HTERT RPE-1 (cell line): ENCODE results near the gene RAB5IF.
"Not testable (repeated sequence)": the region's sequence is repeated elsewhere in the genome, so short reads cannot be mapped to it uniquely, and the experiment has no call there.

ENCODE experiments used
- in situ Hi-C: fragments of 300-500 bp; cut with MboI; formaldehyde crosslinking; loops from 4 replicates; pipeline ENCODE4 v1.14.3; 2020; ENCODE audit warnings: low sequenced_read_pairs

The RAB5IF gene

GRCh38 chr20:36605399-36606157, at the start of gene RAB5IF:
TSS of gene RAB5IF (plus strand) at chr20:36605779. CDS start at chr20:36605952, 173 bp downstream.
- in situ Hi-C loops = no loop called here

- in situ Hi-C loops = no loop called here
Measured at GRCh38 chr20:36562724-36563123, 42.9 kb upstream of the RAB5IF start.

- in situ Hi-C loops = no loop called here
Measured at GRCh38 chr20:36563374-36563773, 42.2 kb upstream of the RAB5IF start.

- in situ Hi-C loops = not testable (repeated sequence)
Measured at GRCh38 chr20:36564078-36564725, 41.4 kb upstream of the RAB5IF start.

- in situ Hi-C loops = not testable (repeated sequence)
Measured at GRCh38 chr20:36564726-36565121, 40.9 kb upstream of the RAB5IF start.

- in situ Hi-C loops = no loop called here
Measured at GRCh38 chr20:36565520-36565919, 40.1 kb upstream of the RAB5IF start.

- in situ Hi-C loops = no loop called here
Measured at GRCh38 chr20:36569847-36570429, 35.6 kb upstream of the RAB5IF start.

GRCh38 chr20:36571564-36572504, 33.7 kb upstream of the RAB5IF start:
- in situ Hi-C loops = no loop called here

- in situ Hi-C loops = no loop called here
Measured at GRCh38 chr20:36572701-36573102, 32.9 kb upstream of the RAB5IF start.

GRCh38 chr20:36573103-36573797, 32.3 kb upstream of the RAB5IF start, which contains the start of gene TGIF2:
TSS of gene TGIF2 (plus strand) at chr20:36573597. CDS start at chr20:36578775, 5,178 bp downstream.
- in situ Hi-C loops = no loop called here

GRCh38 chr20:36573798-36574365, 31.7 kb upstream of the RAB5IF start:
- in situ Hi-C loops = no loop called here

GRCh38 chr20:36574366-36575135, 31.0 kb upstream of the RAB5IF start:
- in situ Hi-C loops = no loop called here

GRCh38 chr20:36576081-36576445, 29.5 kb upstream of the RAB5IF start:
- in situ Hi-C loops = no loop called here

GRCh38 chr20:36578356-36579041, 27.1 kb upstream of the RAB5IF start:
- in situ Hi-C loops = no loop called here

- in situ Hi-C loops = no loop called here
Measured at GRCh38 chr20:36579996-36580545, 25.5 kb upstream of the RAB5IF start.

- in situ Hi-C loops = no loop called here
Measured at GRCh38 chr20:36582322-36582721, 23.3 kb upstream of the RAB5IF start.

GRCh38 chr20:36582821-36583220, 22.8 kb upstream of the RAB5IF start:
- in situ Hi-C loops = no loop called here

GRCh38 chr20:36584018-36584481, 21.5 kb upstream of the RAB5IF start:
- in situ Hi-C loops = no loop called here
